Smooth muscle cell (in vitro differentiated cells): ENCODE results near the gene FGFBP2. TPM values are rescaled to one million over a fixed set of nuclear protein-coding genes. Genes with fewer than 3 reads are reported as not detected.

Experiments
- DNase-seq: peaks from one replicate; lab custom pipeline; 2025; ENCODE audit not compliant: unreplicated experiment; lab: John Stamatoyannopoulos, UW
- H2AFZ ChIP-seq: fragments of 200-600 bp; sonication (generic); 2 replicates; pipeline ENCODE4 v1.6.0; 2016; ENCODE audit warnings: antibody characterized with exemption, low read depth, mild to moderate bottlenecking
- H3F3A ChIP-seq: fragments of 200-600 bp; sonication (generic); 2 replicates; pipeline ENCODE4 v1.6.0; 2017; ENCODE audit warnings: antibody characterized with exemption, low read depth
- H3K27ac ChIP-seq: fragments of 200-600 bp; sonication (generic); 2 replicates; pipeline ENCODE4 v1.5.1; 2016; ENCODE audit warnings: low read depth, mild to moderate bottlenecking
- H3K27me3 ChIP-seq: fragments of 200-600 bp; sonication (generic); 2 replicates; pipeline ENCODE4 v1.6.1; 2016; ENCODE audit warnings: low read depth, mild to moderate bottlenecking
- H3K36me3 ChIP-seq: fragments of 200-600 bp; sonication (generic); 2 replicates; pipeline ENCODE4 v1.5.1; 2016; ENCODE audit warnings: low read depth
- H3K4me1 ChIP-seq: fragments of 200-600 bp; sonication (generic); 2 replicates; pipeline ENCODE4 v1.5.1; 2016; ENCODE audit warnings: low read depth
- H3K4me2 ChIP-seq: fragments of 200-600 bp; sonication (generic); 2 replicates; pipeline ENCODE4 v1.6.0; 2016; ENCODE audit warnings: mild to moderate bottlenecking
- H3K4me3 ChIP-seq: fragments of 200-600 bp; sonication (generic); 2 replicates; pipeline ENCODE4 v1.5.1; 2016; ENCODE audit warnings: mild to moderate bottlenecking
- H3K79me2 ChIP-seq: fragments of 200-600 bp; sonication (generic); 2 replicates; pipeline ENCODE4 v1.6.0; 2016; ENCODE audit warnings: low read depth, mild to moderate bottlenecking
- H3K9ac ChIP-seq: fragments of 200-600 bp; sonication (generic); 2 replicates; pipeline ENCODE4 v1.6.0; 2016; ENCODE audit warnings: low read depth
- H3K9me3 ChIP-seq: fragments of 200-600 bp; sonication (generic); replicated peaks from 2 replicates; pipeline ENCODE4 v1.5.1; 2016; ENCODE audit warnings: low read depth
- H4K20me1 ChIP-seq: fragments of 200-600 bp; sonication (generic); 2 replicates; pipeline ENCODE4 v1.6.0; 2016; ENCODE audit warnings: low read depth
- CTCF ChIP-seq: fragments of 200-600 bp; sonication (generic); IDR thresholded peaks from 2 replicates; pipeline ENCODE4 v1.5.1; 2017; ENCODE audit warnings: borderline replicate concordance, mild to moderate bottlenecking, antibody characterized with exemption; ENCODE audit not compliant: insufficient read depth, poor library complexity, severe bottlenecking
- WGBS: methylation state at CpG from one replicate; pipeline ENCODE4 v1.1.7; 2016; ENCODE audit warnings: low lambda C conversion rate; 5-methylcytosine and 5-hydroxymethylcytosine counted together
- polyA plus RNA-seq: library from polyadenylated mRNA; unstranded; fragments of >200 nt; fragmentation: Nextera tagmentation; extraction: Ambion mirVana; gene quantifications from 2 replicates; pipeline ENCODE4 v1.2.1, GENCODE V29; 2016
- total RNA-seq: library from RNA; depleted of rRNA; stranded (reverse); fragments of >200 nt; gene quantifications from 2 replicates; pipeline ENCODE4 v1.2.3, GENCODE V29; 2014

The FGFBP2 gene
- total and polyA plus RNA-seq, 2 experiments from 2014 or later: not detected

- no peak overlapping the region for H2AFZ ChIP-seq
- 21% methylated on average over 8 of the region's 8 CpGs for WGBS
Observed at GRCh38 chr4:15938182-15938581, 24.8 kb downstream of the FGFBP2 start.

GRCh38 chr4:15936495-15936894, 26.5 kb downstream of the FGFBP2 start:
- no peak for DNase-seq
- 75% methylated on average over 4 of the region's 4 CpGs for WGBS
- H3K27me3 ChIP-seq: peaks cover 26% of the 10 kb centered on the region
- no peaks in the 10 kb centered on the region for H3K4me1 ChIP-seq
- H3K79me2 ChIP-seq: no peaks in the 10 kb centered on the region
- TF ChIP-seq CTCF: no peak
- H3K36me3 ChIP-seq: no peaks in the 10 kb centered on the region
- no peak overlapping the region for H3K9ac ChIP-seq
- H3K4me3 ChIP-seq: no peak overlapping the region
- H3K4me2 ChIP-seq: no peak overlapping the region
- no peak overlapping the region for H2AFZ ChIP-seq
- no peaks in the 10 kb centered on the region for H3F3A ChIP-seq
- no peak overlapping the region for H3K27ac ChIP-seq
- H4K20me1 ChIP-seq: no peaks in the 10 kb centered on the region
- H3K9me3 ChIP-seq: no peaks in the 10 kb centered on the region

More at GRCh38 chr4:15938182-15938581, 24.8 kb downstream of the FGFBP2 start:
- Histone ChIP-seq H3K79me2 (no peaks in the 10 kb centered on the region), H3K36me3 (no peaks in the 10 kb centered on the region), H3F3A (no peaks in the 10 kb centered on the region), H3K4me1 (no peaks in the 10 kb centered on the region), H3K4me3 (no peak overlapping the region), H3K4me2 (no peak overlapping the region), H3K9ac (no peak overlapping the region), H3K27me3 (peaks cover 22% of the 10 kb centered on the region), H4K20me1 (no peaks in the 10 kb centered on the region), H3K27ac (no peak overlapping the region), H3K9me3 (no peaks in the 10 kb centered on the region)
- DNase-seq: no peak
- TF ChIP-seq CTCF: no peak

GRCh38 chr4:15935504-15936402, 27.2 kb downstream of the FGFBP2 start:
- H3K27ac ChIP-seq: no peak overlapping the region
- peaks cover 32% of the 10 kb centered on the region for H3K27me3 ChIP-seq
- H3K9me3 ChIP-seq: no peaks in the 10 kb centered on the region
- no peak overlapping the region for H3K4me3 ChIP-seq
- no peaks in the 10 kb centered on the region for H3K36me3 ChIP-seq
- no peak for DNase-seq
- H3K79me2 ChIP-seq: no peaks in the 10 kb centered on the region
- no peaks in the 10 kb centered on the region for H3F3A ChIP-seq
- H3K4me1 ChIP-seq: no peaks in the 10 kb centered on the region
- no peak for TF ChIP-seq CTCF
- 91% methylated on average over 10 of the region's 10 CpGs for WGBS
- no peak overlapping the region for H3K9ac ChIP-seq
- no peaks in the 10 kb centered on the region for H4K20me1 ChIP-seq
- H3K4me2 ChIP-seq: no peak overlapping the region
- no peak overlapping the region for H2AFZ ChIP-seq

GRCh38 chr4:15934259-15934658, 28.7 kb downstream of the FGFBP2 start:
- Histone ChIP-seq H3K27ac (no peak overlapping the region), H3K36me3 (no peaks in the 10 kb centered on the region), H3K9ac (no peak overlapping the region), H3K4me3 (no peak overlapping the region), H3K4me2 (no peak overlapping the region), H3K9me3 (no peaks in the 10 kb centered on the region), H3K79me2 (no peaks in the 10 kb centered on the region), H3K27me3 (peaks cover 41% of the 10 kb centered on the region), H3K4me1 (no peaks in the 10 kb centered on the region), H3F3A (no peaks in the 10 kb centered on the region), H2AFZ (no peak overlapping the region), H4K20me1 (no peaks in the 10 kb centered on the region)
- no peak for TF ChIP-seq CTCF
- no peak for DNase-seq
- WGBS: 88% methylated on average over 3 of the region's 3 CpGs
